KMS-11 (cell line): ENCODE measurements around the gene TMEM95.

Experiments
- H2AFZ ChIP-seq: fragments of 200-600 bp; sonication (generic); 2 replicates; pipeline ENCODE4 v1.6.1; 2016; ENCODE audit warnings: antibody characterized with exemption, mixed run types, low read depth
- H3K27ac ChIP-seq: fragments of 200-600 bp; sonication (generic); 2 replicates; pipeline ENCODE4 v1.6.1; 2016; ENCODE audit warnings: mild to moderate bottlenecking, mixed run types
- H3K27me3 ChIP-seq: fragments of 200-600 bp; sonication (generic); 2 replicates; pipeline ENCODE4 v1.6.1; 2017; ENCODE audit warnings: mild to moderate bottlenecking, low read depth, mixed run types, moderate library complexity; ENCODE audit not compliant: insufficient read depth
- H3K36me3 ChIP-seq: fragments of 200-600 bp; sonication (generic); 2 replicates; pipeline ENCODE4 v1.6.1; 2017; ENCODE audit warnings: mild to moderate bottlenecking, mixed run types; ENCODE audit not compliant: insufficient read depth
- H3K4me1 ChIP-seq: fragments of 200-600 bp; sonication (generic); 2 replicates; pipeline ENCODE4 v1.6.1; 2016; ENCODE audit warnings: mild to moderate bottlenecking, low read depth, mixed run types; ENCODE audit not compliant: poor library complexity, severe bottlenecking
- H3K4me2 ChIP-seq: fragments of 200-600 bp; sonication (generic); 2 replicates; pipeline ENCODE4 v1.7.0; 2016; ENCODE audit warnings: mild to moderate bottlenecking, mixed run types
- H3K4me3 ChIP-seq: fragments of 200-600 bp; sonication (generic); IDR thresholded peaks from 2 replicates; pipeline ENCODE4 v1.6.1; 2017; ENCODE audit warnings: low read depth, low read length, mixed read lengths; ENCODE audit not compliant: insufficient read depth
- H3K79me2 ChIP-seq: fragments of 200-600 bp; sonication (generic); 2 replicates; pipeline ENCODE4 v1.6.1; 2016; ENCODE audit warnings: low read depth, mixed run types; ENCODE audit not compliant: insufficient read depth
- H3K9ac ChIP-seq: fragments of 200-600 bp; sonication (generic); 2 replicates; pipeline ENCODE4 v1.6.1; 2016; ENCODE audit warnings: mild to moderate bottlenecking, mixed run types
- H4K20me1 ChIP-seq: fragments of 200-600 bp; sonication (generic); 2 replicates; pipeline ENCODE4 v1.6.1; 2016; ENCODE audit warnings: mild to moderate bottlenecking, mixed run types; ENCODE audit not compliant: insufficient read depth
- TF ChIP-seq, protein P1 (sequence below): fragments of 200-600 bp; sonication (generic); conservative IDR thresholded peaks from 2 replicates; pipeline ENCODE4 v1.6.1; 2017; ENCODE audit warnings: low read depth, mild to moderate bottlenecking, antibody characterized with exemption, low read length, moderate library complexity, mixed read lengths

TMEM95 gene

DNA sequence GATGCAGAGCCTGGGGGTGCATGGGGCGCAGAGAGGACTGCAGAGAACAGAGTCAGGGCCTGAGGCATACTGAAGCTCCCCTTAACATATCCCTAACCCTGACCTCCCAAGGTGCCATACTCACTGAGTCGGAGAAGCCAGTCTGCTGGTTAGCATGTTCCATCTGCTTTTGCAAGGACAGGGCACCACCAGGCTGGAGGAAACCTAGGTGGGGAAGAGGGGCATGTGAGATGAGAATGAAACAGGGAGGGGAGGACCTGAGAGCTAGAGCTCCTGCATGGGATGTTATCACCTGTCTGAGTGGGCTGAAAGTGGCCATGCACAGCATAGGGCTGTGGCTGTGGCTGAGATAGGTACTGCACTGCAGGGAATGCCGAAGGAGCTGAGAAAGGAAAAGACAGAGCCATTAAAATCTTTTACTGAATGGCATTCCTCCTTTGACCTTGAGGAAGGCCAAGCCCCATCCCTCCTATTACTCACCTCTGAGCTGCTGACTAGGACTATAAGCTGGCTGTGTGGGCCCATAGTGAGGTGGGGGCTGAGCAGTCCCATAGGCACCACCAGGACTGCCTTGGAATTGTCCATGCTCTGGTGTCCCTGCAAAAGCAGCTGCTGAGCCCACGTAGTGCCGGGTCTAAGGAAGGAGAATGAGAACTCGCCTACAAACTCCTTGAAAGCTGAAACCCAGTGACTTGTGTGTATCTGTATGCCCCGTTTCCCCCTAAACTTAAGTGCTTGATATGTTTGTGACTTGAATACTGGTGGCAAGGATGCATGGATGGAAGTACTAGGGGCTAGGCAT is 41.7 kb upstream of the TMEM95 start:
- Histone ChIP-seq H3K4me2 (no peak overlapping the region), H2AFZ (no peak overlapping the region), H3K36me3 (no peaks in the 10 kb centered on the region), H3K79me2 (peaks cover 16% of the 10 kb centered on the region; the same call in 1 of the 2 replicates), H3K4me3 (no peak overlapping the region), H3K27me3 (no peaks in the 10 kb centered on the region), H3K9ac (no peak overlapping the region), H3K4me1 (peaks cover 11% of the 10 kb centered on the region), H3K27ac (no peak overlapping the region), H4K20me1 (no peaks in the 10 kb centered on the region)
- TF ChIP-seq, protein P1, sequence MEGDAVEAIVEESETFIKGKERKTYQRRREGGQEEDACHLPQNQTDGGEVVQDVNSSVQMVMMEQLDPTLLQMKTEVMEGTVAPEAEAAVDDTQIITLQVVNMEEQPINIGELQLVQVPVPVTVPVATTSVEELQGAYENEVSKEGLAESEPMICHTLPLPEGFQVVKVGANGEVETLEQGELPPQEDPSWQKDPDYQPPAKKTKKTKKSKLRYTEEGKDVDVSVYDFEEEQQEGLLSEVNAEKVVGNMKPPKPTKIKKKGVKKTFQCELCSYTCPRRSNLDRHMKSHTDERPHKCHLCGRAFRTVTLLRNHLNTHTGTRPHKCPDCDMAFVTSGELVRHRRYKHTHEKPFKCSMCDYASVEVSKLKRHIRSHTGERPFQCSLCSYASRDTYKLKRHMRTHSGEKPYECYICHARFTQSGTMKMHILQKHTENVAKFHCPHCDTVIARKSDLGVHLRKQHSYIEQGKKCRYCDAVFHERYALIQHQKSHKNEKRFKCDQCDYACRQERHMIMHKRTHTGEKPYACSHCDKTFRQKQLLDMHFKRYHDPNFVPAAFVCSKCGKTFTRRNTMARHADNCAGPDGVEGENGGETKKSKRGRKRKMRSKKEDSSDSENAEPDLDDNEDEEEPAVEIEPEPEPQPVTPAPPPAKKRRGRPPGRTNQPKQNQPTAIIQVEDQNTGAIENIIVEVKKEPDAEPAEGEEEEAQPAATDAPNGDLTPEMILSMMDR: no peak

DNA sequence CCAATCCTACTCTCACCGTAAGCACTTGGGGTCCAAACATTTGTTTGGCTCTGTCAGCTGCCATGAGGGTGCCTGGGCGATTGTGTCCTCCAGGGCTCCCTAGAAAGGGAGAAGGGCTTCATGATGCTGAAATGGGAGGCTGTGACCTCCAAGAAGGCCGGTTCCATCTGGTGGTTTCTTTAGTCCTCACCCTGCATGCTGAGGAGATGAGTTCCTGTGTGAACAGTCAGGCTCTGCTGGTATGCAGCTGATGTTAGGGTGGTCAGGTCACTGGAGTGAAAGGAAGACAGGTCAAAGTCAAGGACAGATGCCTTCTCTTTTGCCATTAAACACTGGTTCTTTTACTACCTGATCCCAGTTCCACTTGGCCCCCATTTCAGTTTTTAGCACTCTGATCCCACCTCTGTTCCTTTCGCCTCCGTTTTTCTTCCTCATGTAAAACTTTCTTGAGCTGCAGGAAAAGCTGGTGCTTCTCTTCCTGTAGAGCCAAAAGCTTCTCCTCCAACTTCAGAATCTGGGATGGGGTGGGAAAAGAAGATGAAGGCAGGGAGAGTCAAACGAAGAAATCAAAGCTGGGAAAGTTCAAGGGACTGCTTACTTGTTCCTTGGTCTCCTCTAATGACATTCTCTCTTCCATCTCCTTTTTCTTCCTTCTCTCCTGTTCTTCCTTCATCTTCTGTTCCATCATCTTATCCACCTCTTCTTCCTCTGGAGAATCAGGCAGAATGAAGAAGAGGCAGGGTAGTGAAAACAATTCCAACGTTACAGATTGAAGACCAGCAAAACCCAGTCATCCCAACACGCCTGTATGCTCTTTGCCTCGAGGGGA is 40.9 kb upstream of the TMEM95 start:
- Histone ChIP-seq H2AFZ (no peak overlapping the region), H3K79me2 (peaks cover 16% of the 10 kb centered on the region; the same call in 1 of the 2 replicates), H3K36me3 (no peaks in the 10 kb centered on the region), H3K4me2 (no peak overlapping the region; the same call in 1 of the 2 replicates), H3K9ac (no peak overlapping the region), H3K27ac (no peak overlapping the region), H3K4me3 (no peak overlapping the region), H4K20me1 (no peaks in the 10 kb centered on the region), H3K27me3 (no peaks in the 10 kb centered on the region), H3K4me1 (peaks cover 11% of the 10 kb centered on the region)
- TF ChIP-seq, protein P1: no peak

DNA sequence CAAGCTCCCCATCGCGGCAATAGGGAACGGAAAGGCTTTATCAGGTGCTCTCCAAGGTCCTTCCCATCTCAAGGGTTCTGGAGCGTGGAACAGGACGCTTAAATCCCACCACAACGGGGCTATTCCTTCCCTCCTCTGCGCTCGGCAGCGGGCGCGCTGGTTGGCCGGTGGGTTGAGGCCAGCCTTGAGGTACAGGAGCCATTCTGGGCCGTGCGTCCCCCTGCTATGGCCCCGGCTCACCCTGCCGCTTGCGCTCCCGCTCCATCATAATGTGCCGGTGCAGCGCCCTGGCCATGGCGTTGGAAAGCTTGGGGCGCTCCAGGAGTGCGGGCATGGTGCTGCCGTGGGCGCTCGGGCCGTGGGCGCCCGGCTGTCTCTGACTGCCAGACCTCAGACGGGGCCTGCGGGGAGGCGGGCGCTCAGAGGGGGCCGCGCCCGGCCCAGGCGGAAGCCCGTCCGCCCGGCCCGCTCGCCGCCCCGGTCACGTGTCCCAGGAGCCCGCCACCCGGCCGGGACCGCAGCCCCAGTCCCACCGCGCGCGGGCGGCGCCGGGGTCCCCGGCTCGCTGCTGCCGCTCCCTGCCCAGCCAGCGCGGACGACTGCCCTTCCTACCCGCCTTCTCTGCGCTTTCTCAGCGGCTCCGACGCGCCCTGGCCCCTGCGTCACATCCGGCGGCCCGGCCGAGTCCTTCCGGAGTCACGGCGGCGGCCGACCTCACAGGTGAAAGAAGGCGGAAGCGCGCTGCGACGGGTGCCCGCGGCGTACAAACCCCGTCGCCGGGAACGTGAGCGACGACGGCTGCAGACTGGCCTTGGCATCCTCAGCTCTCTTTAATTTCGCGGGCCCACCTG is 40.0 kb upstream of the TMEM95 start, which contains the start of gene GPS2:
TSS of gene GPS2 (minus strand) at position 642 of the 851 bp plus-strand sequence. CDS start at position 334, 308 bp downstream.
- Histone ChIP-seq H3K9ac (no peak within 1 kb of the TSS), H4K20me1 (no peaks in the 10 kb centered on the region), H3K4me3 (no peak within 1 kb of the TSS), H3K27me3 (no peaks in the 10 kb centered on the region), H3K4me2 (no peak within 1 kb of the TSS; the same call in 1 of the 2 replicates), H3K27ac (no peak within 1 kb of the TSS), H3K79me2 (peaks cover 7% of the 10 kb centered on the region; the same call in 1 of the 2 replicates), H2AFZ (no peak within 1 kb of the TSS), H3K36me3 (no peaks in the 10 kb centered on the region), H3K4me1 (peaks cover 3% of the 10 kb centered on the region)
- TF ChIP-seq, protein P1: no peak
